GM18909 (cell line): ENCODE data around the gene ABHD17B.

Experiments used
- ATAC-seq: cut with Tn5 transposase; IDR thresholded peaks from one replicate; pipeline ENCODE4 v1.9.1; 2021; ENCODE audit warnings: mild to moderate bottlenecking; ENCODE audit not compliant: unreplicated experiment, poor library complexity

Gene ABHD17B

DNA sequence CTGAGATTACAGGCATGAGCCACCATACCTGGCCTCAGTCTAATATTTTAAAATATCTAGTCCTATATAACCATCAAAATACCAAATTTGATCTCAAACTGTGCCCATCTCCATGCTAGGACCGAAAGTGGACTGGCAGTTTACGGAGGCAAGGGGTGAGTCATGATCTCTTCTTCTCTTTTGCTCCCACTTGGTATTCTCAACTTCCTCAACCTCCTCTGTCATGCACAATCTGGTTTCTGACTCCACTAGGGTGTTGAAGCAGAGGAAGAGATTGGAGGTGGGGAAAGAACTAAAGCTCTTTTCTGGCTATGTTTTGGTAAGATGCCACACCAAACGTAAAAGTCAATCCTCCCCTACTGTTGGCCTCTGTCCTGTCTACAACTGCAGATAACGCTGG lies 86.7 kb downstream of the ABHD17B start:
- ATAC-seq, result no peak

DNA sequence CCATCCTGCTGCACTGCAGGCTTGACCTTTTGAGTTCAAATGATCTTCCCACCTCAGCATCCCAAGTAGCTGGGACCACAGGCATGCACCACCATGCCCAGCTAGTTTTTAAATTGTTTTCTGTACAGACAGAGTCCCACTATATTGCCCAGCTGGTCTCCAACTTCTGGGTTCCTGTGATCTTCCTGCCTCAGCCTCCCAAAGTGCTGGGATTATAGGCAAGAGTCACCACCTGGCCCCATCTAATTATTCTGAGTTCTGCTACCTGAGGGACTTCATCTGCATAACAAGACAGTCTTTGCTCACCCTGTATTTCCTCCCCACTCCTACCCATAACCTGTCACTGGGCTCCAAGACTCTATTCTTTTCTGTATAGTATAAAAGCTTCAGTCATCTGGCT lies 88.1 kb downstream of the ABHD17B start:
- ATAC-seq, result no peak

DNA sequence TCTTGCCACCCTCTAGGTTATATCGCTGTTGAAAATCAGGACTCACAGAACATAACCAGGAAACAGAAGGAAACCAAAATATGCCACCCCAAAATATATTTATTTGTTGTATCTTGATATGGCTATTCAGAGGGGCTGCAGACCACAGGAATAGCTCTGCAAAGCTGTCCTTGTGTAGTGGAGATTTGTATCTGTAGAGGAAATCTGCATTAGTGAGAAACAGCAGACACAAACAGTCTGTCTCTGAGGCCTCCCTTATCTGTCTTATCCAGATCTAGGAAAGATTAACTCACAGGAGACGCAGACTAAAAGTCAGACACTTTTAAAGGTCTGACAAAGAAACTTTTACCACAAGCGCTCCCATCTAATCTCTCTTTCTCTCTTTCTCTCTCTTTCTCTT lies 88.5 kb downstream of the ABHD17B start:
- ATAC-seq, result no peak

DNA sequence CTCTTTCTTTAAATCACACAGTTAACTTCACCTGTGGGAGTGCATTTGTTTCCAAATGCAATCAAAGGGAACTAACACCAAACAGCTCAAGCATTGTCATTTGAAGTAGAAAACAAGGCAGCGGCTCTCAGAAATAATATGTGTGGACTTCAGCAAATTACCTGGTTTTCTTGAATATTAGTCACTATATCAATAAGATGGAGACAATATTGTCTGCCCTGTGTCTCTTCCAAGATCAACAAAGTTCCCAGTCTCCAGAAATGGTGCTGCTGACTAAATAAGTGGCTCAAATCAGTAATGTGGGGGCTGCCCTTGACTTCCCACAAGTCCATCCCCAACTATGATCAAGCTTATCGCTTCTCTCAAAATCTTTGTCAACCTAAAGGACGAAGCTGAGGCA lies 89.6 kb downstream of the ABHD17B start:
- no peak for ATAC-seq

DNA sequence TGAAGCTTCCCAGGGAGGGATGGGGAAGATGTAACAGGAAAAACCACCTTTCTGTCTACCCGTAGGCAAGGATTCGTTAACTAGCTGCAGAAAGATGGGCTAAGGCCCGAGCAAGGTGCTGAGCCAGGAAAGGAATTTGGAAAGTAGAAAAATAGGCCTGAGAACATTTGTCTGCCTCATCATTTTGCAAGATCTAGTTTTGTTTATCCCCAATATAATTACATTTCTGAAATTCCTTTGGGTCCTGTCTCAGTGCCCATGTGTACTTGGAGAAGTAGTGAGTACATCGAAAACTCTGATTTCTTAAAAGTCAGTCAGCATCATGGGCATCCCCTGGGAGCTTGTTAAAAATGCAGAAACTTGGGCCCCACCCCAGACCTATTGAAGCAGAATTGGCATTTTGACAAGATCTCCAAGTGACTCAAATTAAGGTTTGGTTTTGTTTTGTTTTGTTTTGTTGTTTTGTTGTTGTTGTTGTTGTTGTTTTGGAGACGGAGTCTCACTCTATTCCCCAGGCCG lies 90.5 kb downstream of the ABHD17B start:
- ATAC-seq, result no peak

DNA sequence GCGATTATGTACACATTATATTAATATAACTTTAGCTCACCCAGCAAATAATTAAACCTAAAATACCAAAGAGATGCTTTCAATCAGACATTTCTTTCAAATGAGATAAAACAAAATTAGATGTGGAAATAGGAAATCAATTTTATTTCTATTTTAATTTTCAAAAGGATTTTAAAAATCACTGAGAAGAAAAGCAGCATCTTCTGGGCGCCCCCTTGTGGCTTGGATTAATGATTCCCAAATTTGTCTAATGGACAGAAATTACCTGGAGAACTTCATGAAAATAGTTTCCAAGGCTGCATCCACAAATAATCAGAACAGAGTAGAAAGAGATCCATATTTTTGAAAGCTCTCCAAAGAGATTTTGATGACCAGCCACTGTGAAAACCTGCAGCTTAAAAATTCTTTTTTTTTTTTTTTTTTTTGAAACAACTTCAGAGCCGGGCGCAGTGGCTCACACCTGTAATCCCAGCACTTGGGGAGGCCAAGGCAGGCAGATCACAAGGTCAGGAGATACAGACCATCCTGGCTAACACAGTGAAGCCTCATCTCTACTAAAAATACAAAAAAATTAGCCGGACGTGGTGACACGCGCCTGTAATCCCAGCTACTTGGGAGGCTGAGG lies 91.8 kb downstream of the ABHD17B start:
- no peak for ATAC-seq

DNA sequence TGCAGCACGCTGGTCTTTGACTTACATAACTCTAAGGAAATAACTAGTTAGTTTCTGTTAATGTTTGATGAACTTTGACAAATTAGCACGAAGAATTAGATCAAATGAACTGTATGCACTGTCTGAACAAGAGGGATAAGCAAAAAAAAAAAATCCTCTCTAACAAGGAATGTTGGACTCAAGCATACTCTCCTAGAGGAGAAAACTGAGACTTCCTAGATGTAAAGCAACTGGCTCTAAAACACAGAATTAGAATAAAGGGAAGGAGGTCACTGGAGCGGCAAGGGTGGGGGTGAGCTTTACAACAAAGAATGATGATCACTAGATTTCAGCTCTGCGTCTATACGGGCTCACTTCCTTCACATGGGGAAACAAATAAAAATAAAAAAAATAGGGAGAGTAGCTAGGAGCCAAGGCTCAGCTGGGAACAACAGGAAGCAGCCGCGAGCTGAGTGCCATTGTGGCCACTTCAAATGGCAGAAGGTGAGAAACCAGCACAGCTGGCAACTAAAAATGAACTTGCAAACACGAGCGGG lies 94.0 kb downstream of the ABHD17B start:
- ATAC-seq, result no peak
